ENCODE results near the gene FRMPD2. TPM values are rescaled to one million over a fixed set of nuclear protein-coding genes. Genes with fewer than 3 reads are reported as not detected.
A peak's percentile ranks its signal among the peaks of the same experiment; 100 is the strongest.

The FRMPD2 gene
- total and polyA plus RNA-seq, 2 experiments from 2014 or later, result not detected

GRCh38 chr10:48314107-48314506 lies 39.6 kb upstream of the FRMPD2 start:
- no peaks in the 10 kb centered on the region for H3K36me3 ChIP-seq (ENCODE audit: insufficient read depth)
- no peak overlapping the region for H3K4me2 ChIP-seq
- no peak overlapping the region for H3K27ac ChIP-seq (ENCODE audit: low read depth)
- DNase-seq (ENCODE audit: low spot score) (no peak), ATAC-seq (peak; percentile 32; the same call in 2 of the 3 replicates)
- Mint-ChIP-seq H3K27ac (no peak overlapping the region), H3K4me3 (no peak overlapping the region), H3K36me3 (ENCODE audit: low read depth) (no peaks in the 10 kb centered on the region), H3K27me3 (ENCODE audit: insufficient read depth, low read depth, poor library complexity) (no peaks in the 10 kb centered on the region), H3K9me3 (no peaks in the 10 kb centered on the region), H3K4me1 (peaks cover 16% of the 10 kb centered on the region; the same call in 2 of the 3 replicates)
- H3K79me2 ChIP-seq (replicated peaks; ENCODE audit: insufficient read depth), result peaks cover 100% of the 10 kb centered on the region
- H4K20me1 ChIP-seq (replicated peaks; ENCODE audit: insufficient read depth), result peaks cover 36% of the 10 kb centered on the region
- no peaks in the 10 kb centered on the region for H3K27me3 ChIP-seq (ENCODE audit: insufficient read depth)
- H3K9me2 ChIP-seq (ENCODE audit: insufficient read depth), result no peaks in the 10 kb centered on the region
- no peak for TF ChIP-seq EZH2phosphoT487 (IDR thresholded peaks at IDR 0.05; ENCODE audit: unreplicated experiment)
- no peak for TF ChIP-seq CTCF (conservative IDR thresholded peaks at IDR 0.05; ENCODE audit: low read depth in 2 of 2)
- no peak for TF ChIP-seq ZNF462 (CRISPR knock-in tag; IDR thresholded peaks at IDR 0.05)
- TF ChIP-seq ETS1 (IDR thresholded peaks at IDR 0.05), result no peak
- TF ChIP-seq REST (IDR thresholded peaks at IDR 0.05; ENCODE audit: unreplicated experiment), result no peak
- no peak for TF ChIP-seq STAT1 (IDR thresholded peaks at IDR 0.05; ENCODE audit: unreplicated experiment)
- TF ChIP-seq ZNF114 (CRISPR knock-in tag; IDR thresholded peaks at IDR 0.05), result no peak
- no peak for TF ChIP-seq EZH2 (IDR thresholded peaks at IDR 0.05; ENCODE audit: low read depth, unreplicated experiment)
- no peak for TF ChIP-seq POLR2AphosphoS5 (IDR thresholded peaks at IDR 0.05; ENCODE audit: low read depth)
- no peak for TF ChIP-seq NANOG (IDR thresholded peaks at IDR 0.05; ENCODE audit: borderline replicate concordance)
- TF ChIP-seq ZNF331 (CRISPR knock-in tag; IDR thresholded peaks at IDR 0.05; ENCODE audit: low read depth), result no peak
- H3F3A ChIP-seq (replicated peaks; ENCODE audit: low read depth), result no peaks in the 10 kb centered on the region
- H3K4me1 ChIP-seq (ENCODE audit: insufficient read depth), result peaks cover 8% of the 10 kb centered on the region
- H2AFZ ChIP-seq, result no peak overlapping the region
- H3K4me3 ChIP-seq, result no peak overlapping the region

Data from GM23338 (cell line).